PFSK-1 (cell line): ENCODE data around the gene CDC42EP2.

Source experiments
- POLR2AphosphoS5 ChIP-seq: IDR thresholded peaks from 2 replicates; pipeline ENCODE4 v1.6.1; 2012; ENCODE audit warnings: low read depth, mild to moderate bottlenecking, control low read depth, low read length, moderate library complexity
- REST ChIP-seq, 2 experiments: IDR thresholded peaks; 2 replicates each; pipeline versions ENCODE4 v1.6.1 to v1.8.0; 2011 to 2012; ENCODE audit warnings: low read depth in 2 of 2, low read length in 2 of 2, control low read depth in 1 of 2, inconsistent platforms in 1 of 2, mild to moderate bottlenecking in 1 of 2, moderate library complexity in 1 of 2; ENCODE audit not compliant: insufficient read depth in 1 of 2
- TAF1 ChIP-seq: IDR thresholded peaks from 2 replicates; pipeline ENCODE4 v1.6.1; 2012; ENCODE audit warnings: low read length, control low read depth, borderline replicate concordance; ENCODE audit not compliant: insufficient read depth

GRCh38 chr11:65304110-65304509 lies 10.6 kb upstream of the CDC42EP2 start:
- TF ChIP-seq TAF1 = no peak
- TF ChIP-seq POLR2AphosphoS5 = no peak
- no peak for TF ChIP-seq REST (IDR thresholded peaks at IDR 0.05; ENCODE audit: insufficient read depth in 1 of 2, low read depth in 2 of 2, low read length in 2 of 2)
